Measurements from ENCODE around the gene ZSWIM5. TPM values are rescaled to one million over a fixed set of nuclear protein-coding genes. Genes with fewer than 3 reads are reported as not detected.
"Not testable (repeated sequence)": the region's sequence is repeated elsewhere in the genome, so short reads cannot be mapped to it uniquely, and the experiment has no call there.

The ZSWIM5 gene
- total and polyA plus RNA-seq, 2 experiments from 2014 or later = 2.0 to 4.0 TPM

DNA sequence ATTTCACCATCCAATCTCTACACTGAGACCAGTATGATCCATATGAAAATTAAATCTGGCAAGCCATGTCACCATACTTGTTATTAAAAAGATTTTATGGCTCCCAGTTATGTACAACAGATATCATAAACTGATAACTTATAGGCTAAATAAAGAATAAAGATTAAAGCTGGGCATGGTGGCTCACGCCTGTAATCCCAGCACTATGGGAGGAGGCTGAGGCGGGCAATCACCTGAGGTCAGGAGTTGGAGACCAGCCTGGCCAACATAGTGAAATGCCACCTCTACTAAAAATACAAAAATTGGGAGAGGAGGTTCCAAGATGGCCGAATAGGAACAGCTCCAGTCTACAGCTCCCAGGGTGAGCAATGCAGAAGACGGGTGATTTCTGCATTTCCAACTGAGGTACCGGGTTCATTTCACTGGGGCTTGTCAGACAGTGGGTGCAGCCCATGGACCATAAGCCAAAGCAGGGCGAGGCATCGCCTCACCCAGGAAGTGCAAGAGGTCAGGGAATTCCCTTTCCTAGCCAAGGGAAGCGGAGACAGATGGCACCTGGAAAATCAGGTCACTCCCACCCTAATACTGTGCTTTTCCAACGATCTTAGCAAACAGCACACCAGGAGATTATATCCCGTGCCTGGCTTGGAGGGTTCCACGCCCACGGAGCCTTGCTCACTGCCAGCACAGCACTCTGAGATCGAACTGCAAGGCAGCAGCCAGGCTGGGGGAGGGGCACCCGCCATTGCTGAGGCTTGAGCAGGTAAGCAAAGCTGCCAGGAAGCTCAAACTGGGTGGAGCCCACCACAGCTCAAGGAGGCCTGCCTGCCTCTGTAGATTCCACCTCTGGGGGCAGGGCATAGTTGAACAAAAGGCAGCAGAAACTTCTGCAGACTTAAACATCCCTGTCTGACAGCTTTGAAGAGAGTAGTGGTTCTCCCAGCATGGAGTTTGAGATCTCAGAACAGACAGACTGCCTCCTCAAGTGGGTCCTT, 44.1 kb downstream of the ZSWIM5 start:
- H3K4me1 ChIP-seq (ENCODE audit: insufficient read depth); H3K36me3 ChIP-seq (replicated peaks; ENCODE audit: insufficient read depth, low read depth); H3K4me3 ChIP-seq; H3K27me3 ChIP-seq; DNase-seq (ENCODE audit: low spot score); H3K9me3 ChIP-seq (ENCODE audit: low read depth); H3K9me2 ChIP-seq (replicated peaks; ENCODE audit: insufficient read depth); H3K79me2 ChIP-seq; H2AFZ ChIP-seq; H4K20me1 ChIP-seq (ENCODE audit: insufficient read depth, poor library complexity, severe bottlenecking); H3K4me2 ChIP-seq; H3K27ac ChIP-seq: not testable (repeated sequence)
- WGBS (ENCODE audit: low lambda C conversion rate, missing lambda C conversion rate) = 83% methylated on average over 14 of the region's 14 CpGs

DNA sequence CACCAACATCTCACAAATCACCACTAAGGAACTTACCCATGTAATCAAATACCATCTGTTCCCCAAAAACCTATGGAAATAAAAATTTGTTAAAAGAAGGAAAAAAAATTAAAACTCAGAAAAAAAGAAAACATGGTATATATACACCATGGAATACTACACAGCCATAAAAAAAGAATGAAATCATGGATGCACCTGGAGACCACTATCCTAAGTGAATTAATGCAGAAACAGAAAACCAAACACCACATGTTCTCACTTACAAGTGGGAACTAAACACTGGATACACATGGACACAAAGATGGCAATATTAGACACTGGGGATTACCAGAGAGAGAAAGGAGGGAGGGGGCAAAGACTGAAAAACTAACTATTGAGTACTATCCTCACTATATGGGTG, 50.4 kb downstream of the ZSWIM5 start:
- Histone ChIP-seq H3K27me3 (no peaks in the 10 kb centered on the region), H3K9me3 (ENCODE audit: low read depth) (no peaks in the 10 kb centered on the region), H4K20me1 (ENCODE audit: insufficient read depth, poor library complexity, severe bottlenecking) (no peaks in the 10 kb centered on the region), H3K9me2 (replicated peaks; ENCODE audit: insufficient read depth) (no peaks in the 10 kb centered on the region), H3K36me3 (replicated peaks; ENCODE audit: insufficient read depth, low read depth) (no peaks in the 10 kb centered on the region), H3K4me3 (no peak overlapping the region), H3K79me2 (no peaks in the 10 kb centered on the region), H3K4me2 (no peak overlapping the region), H2AFZ (no peak overlapping the region), H3K4me1 (ENCODE audit: insufficient read depth) (no peaks in the 10 kb centered on the region), H3K27ac (no peak overlapping the region)
- TF ChIP-seq EZH2phosphoT487 (IDR thresholded peaks at IDR 0.05; ENCODE audit: low read depth, severe bottlenecking, unreplicated experiment) = no peak
- TF ChIP-seq, protein P1, sequence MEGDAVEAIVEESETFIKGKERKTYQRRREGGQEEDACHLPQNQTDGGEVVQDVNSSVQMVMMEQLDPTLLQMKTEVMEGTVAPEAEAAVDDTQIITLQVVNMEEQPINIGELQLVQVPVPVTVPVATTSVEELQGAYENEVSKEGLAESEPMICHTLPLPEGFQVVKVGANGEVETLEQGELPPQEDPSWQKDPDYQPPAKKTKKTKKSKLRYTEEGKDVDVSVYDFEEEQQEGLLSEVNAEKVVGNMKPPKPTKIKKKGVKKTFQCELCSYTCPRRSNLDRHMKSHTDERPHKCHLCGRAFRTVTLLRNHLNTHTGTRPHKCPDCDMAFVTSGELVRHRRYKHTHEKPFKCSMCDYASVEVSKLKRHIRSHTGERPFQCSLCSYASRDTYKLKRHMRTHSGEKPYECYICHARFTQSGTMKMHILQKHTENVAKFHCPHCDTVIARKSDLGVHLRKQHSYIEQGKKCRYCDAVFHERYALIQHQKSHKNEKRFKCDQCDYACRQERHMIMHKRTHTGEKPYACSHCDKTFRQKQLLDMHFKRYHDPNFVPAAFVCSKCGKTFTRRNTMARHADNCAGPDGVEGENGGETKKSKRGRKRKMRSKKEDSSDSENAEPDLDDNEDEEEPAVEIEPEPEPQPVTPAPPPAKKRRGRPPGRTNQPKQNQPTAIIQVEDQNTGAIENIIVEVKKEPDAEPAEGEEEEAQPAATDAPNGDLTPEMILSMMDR (IDR thresholded peaks at IDR 0.05; ENCODE audit: poor library complexity) = no peak
- TF ChIP-seq EZH2 (IDR thresholded peaks at IDR 0.05; ENCODE audit: borderline replicate concordance) = no peak
- DNase-seq (ENCODE audit: low spot score) = no peak

DNA sequence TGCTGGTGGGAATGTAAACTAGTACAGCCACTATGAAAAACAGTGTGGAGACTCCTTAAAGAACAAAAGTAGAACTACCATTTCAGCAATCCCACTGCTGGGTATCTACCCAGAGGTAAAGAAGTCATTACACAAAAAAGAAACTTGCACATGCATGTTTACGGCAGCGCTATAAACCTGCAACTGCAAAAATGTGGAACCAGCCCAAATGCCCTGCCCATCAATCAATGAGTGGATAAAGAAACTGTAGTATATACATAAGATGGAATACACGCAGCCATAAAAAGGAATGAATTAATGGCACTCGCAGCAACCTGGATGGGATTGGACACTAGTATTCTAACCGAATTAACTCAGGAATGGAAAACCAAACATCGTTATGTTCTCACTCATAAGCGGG, 51.0 kb downstream of the ZSWIM5 start:
- Histone ChIP-seq H3K36me3 (replicated peaks; ENCODE audit: insufficient read depth, low read depth) (no peaks in the 10 kb centered on the region), H3K4me2 (no peak overlapping the region), H3K9me2 (replicated peaks; ENCODE audit: insufficient read depth) (no peaks in the 10 kb centered on the region), H3K4me1 (ENCODE audit: insufficient read depth) (no peaks in the 10 kb centered on the region), H3K4me3 (no peak overlapping the region), H3K27ac (no peak overlapping the region), H3K79me2 (no peaks in the 10 kb centered on the region), H4K20me1 (ENCODE audit: insufficient read depth, poor library complexity, severe bottlenecking) (no peaks in the 10 kb centered on the region), H3K9me3 (ENCODE audit: low read depth) (no peaks in the 10 kb centered on the region), H3K27me3 (no peaks in the 10 kb centered on the region), H2AFZ (no peak overlapping the region)
- WGBS (ENCODE audit: low lambda C conversion rate, missing lambda C conversion rate) = 98% methylated on average over 7 of the region's 7 CpGs
- DNase-seq (ENCODE audit: low spot score) = no peak
- TF ChIP-seq, protein P1 (IDR thresholded peaks at IDR 0.05; ENCODE audit: poor library complexity) = no peak
- TF ChIP-seq EZH2 (IDR thresholded peaks at IDR 0.05; ENCODE audit: borderline replicate concordance) = no peak
- TF ChIP-seq EZH2phosphoT487 (IDR thresholded peaks at IDR 0.05; ENCODE audit: low read depth, severe bottlenecking, unreplicated experiment) = no peak

DNA sequence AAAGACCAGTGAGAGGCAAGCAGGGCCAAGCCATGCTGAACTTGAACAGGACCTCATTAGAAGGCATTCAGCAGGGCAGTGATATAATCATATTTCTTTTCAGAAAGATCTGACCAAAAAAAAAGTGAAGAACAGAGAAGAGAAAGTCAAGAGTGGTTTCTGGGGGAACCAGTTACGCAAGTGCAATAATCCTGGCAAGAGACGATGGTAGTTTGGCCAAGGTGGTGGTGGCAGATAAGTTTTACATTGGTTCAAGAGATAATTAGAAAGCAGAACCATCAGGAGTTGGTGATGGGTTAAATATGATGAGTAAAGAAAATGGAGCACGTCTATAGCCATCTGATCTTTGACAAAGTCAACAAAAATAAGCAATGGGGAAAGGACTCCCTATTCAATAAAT, 54.3 kb downstream of the ZSWIM5 start:
- H3K4me3 ChIP-seq = no peak overlapping the region
- H4K20me1 ChIP-seq (ENCODE audit: insufficient read depth, poor library complexity, severe bottlenecking) = no peaks in the 10 kb centered on the region
- no peaks in the 10 kb centered on the region for H3K79me2 ChIP-seq
- TF ChIP-seq EZH2phosphoT487 (IDR thresholded peaks at IDR 0.05; ENCODE audit: low read depth, severe bottlenecking, unreplicated experiment) (no peak), EZH2 (IDR thresholded peaks at IDR 0.05; ENCODE audit: borderline replicate concordance) (no peak)
- no peaks in the 10 kb centered on the region for H3K9me2 ChIP-seq (replicated peaks; ENCODE audit: insufficient read depth)
- no peak overlapping the region for H3K27ac ChIP-seq
- H2AFZ ChIP-seq = no peak overlapping the region
- 78% methylated on average over 3 of the region's 3 CpGs for WGBS (ENCODE audit: low lambda C conversion rate, missing lambda C conversion rate)
- H3K27me3 ChIP-seq = no peaks in the 10 kb centered on the region
- H3K4me2 ChIP-seq = no peak overlapping the region
- DNase-seq (ENCODE audit: low spot score) = no peak
- no peaks in the 10 kb centered on the region for H3K9me3 ChIP-seq (ENCODE audit: low read depth)
- no peaks in the 10 kb centered on the region for H3K4me1 ChIP-seq (ENCODE audit: insufficient read depth)
- H3K36me3 ChIP-seq (replicated peaks; ENCODE audit: insufficient read depth, low read depth) = no peaks in the 10 kb centered on the region

Measured in hepatocyte (in vitro differentiated cells).